ENCODE data around the gene RNF150. TPM values are rescaled to one million over a fixed set of nuclear protein-coding genes. Genes with fewer than 3 reads are reported as not detected.
A peak's percentile ranks its signal among the peaks of the same experiment; 100 is the strongest.

RNF150 gene
- total RNA-seq, 1 donor from 2014 or later: 14.8 TPM

- no peak for DNase-seq (ENCODE audit: low spot score)
- Mint-ChIP-seq H3K4me1 (ENCODE audit: low read depth) (peaks cover 5% of the 10 kb centered on the region), H3K27ac (ENCODE audit: unreplicated experiment) (no peak overlapping the region), H3K36me3 (ENCODE audit: low read depth) (no peaks in the 10 kb centered on the region), H3K4me3 (ENCODE audit: unreplicated experiment) (no peak overlapping the region), H3K9me3 (ENCODE audit: low read depth) (no peaks in the 10 kb centered on the region), H3K27me3 (ENCODE audit: low read depth) (peaks cover 11% of the 10 kb centered on the region)
- TF ChIP-seq CTCF (IDR thresholded peaks at IDR 0.05): no peak
These were observed 7.3 kb upstream of the RNF150 start for GRCh38 chr4:141140391-141141200.

- Mint-ChIP-seq H3K4me3 (ENCODE audit: unreplicated experiment) (no peak overlapping the region), H3K27me3 (ENCODE audit: low read depth) (peaks cover 11% of the 10 kb centered on the region)
These were observed 1.0 kb upstream of the RNF150 start for GRCh38 chr4:141133999-141134995.

GRCh38 chr4:141132709-141133145, 542 bp downstream of the RNF150 start:
- Mint-ChIP-seq H3K27me3 (ENCODE audit: low read depth) (peaks cover 11% of the 10 kb centered on the region), H3K4me1 (ENCODE audit: low read depth) (peaks cover 38% of the 10 kb centered on the region), H3K4me3 (ENCODE audit: unreplicated experiment) (peak overlapping the region; percentile 96), H3K9me3 (ENCODE audit: low read depth) (no peaks in the 10 kb centered on the region), H3K27ac (ENCODE audit: unreplicated experiment) (no peak overlapping the region), H3K36me3 (ENCODE audit: low read depth) (no peaks in the 10 kb centered on the region)
- TF ChIP-seq CTCF (IDR thresholded peaks at IDR 0.05): no peak
- no peak for DNase-seq (ENCODE audit: low spot score)

More at GRCh38 chr4:141133999-141134995, 1.0 kb upstream of the RNF150 start:
- no peaks in the 10 kb centered on the region for H3K36me3 Mint-ChIP-seq (ENCODE audit: low read depth)
- peaks cover 32% of the 10 kb centered on the region for H3K4me1 Mint-ChIP-seq (ENCODE audit: low read depth)
- no peak for DNase-seq (ENCODE audit: low spot score)
- no peak for TF ChIP-seq CTCF (IDR thresholded peaks at IDR 0.05)
- no peak overlapping the region for H3K27ac Mint-ChIP-seq (ENCODE audit: unreplicated experiment)
- no peaks in the 10 kb centered on the region for H3K9me3 Mint-ChIP-seq (ENCODE audit: low read depth)

- no peak for DNase-seq (ENCODE audit: low spot score)
- Mint-ChIP-seq H3K27ac (ENCODE audit: unreplicated experiment) (peak overlapping the region; percentile 70), H3K27me3 (ENCODE audit: low read depth) (peaks cover 8% of the 10 kb centered on the region), H3K36me3 (ENCODE audit: low read depth) (no peaks in the 10 kb centered on the region), H3K4me3 (ENCODE audit: unreplicated experiment) (peak overlapping the region; percentile 96), H3K9me3 (ENCODE audit: low read depth) (no peaks in the 10 kb centered on the region), H3K4me1 (ENCODE audit: low read depth) (peaks cover 38% of the 10 kb centered on the region)
- TF ChIP-seq CTCF (IDR thresholded peaks at IDR 0.05): no peak
These were observed 1.1 kb downstream of the RNF150 start for GRCh38 chr4:141132072-141132708.

- no peak for TF ChIP-seq CTCF (IDR thresholded peaks at IDR 0.05)
- Mint-ChIP-seq H3K27ac (ENCODE audit: unreplicated experiment) (peak overlapping the region; percentile 70), H3K27me3 (ENCODE audit: low read depth) (peaks cover 4% of the 10 kb centered on the region), H3K4me1 (ENCODE audit: low read depth) (peaks cover 40% of the 10 kb centered on the region), H3K36me3 (ENCODE audit: low read depth) (no peaks in the 10 kb centered on the region), H3K9me3 (ENCODE audit: low read depth) (no peaks in the 10 kb centered on the region), H3K4me3 (ENCODE audit: unreplicated experiment) (peak overlapping the region; percentile 96)
- no peak for DNase-seq (ENCODE audit: low spot score)
These were observed 1.6 kb downstream of the RNF150 start for GRCh38 chr4:141131723-141132071.
